HG03460 (cell line): ENCODE results near the gene OR10P1.

Experiments used
- ATAC-seq: cut with Tn5 transposase; IDR thresholded peaks from one replicate; pipeline ENCODE4 v1.9.1; 2021; ENCODE audit not compliant: unreplicated experiment

Gene OR10P1

DNA sequence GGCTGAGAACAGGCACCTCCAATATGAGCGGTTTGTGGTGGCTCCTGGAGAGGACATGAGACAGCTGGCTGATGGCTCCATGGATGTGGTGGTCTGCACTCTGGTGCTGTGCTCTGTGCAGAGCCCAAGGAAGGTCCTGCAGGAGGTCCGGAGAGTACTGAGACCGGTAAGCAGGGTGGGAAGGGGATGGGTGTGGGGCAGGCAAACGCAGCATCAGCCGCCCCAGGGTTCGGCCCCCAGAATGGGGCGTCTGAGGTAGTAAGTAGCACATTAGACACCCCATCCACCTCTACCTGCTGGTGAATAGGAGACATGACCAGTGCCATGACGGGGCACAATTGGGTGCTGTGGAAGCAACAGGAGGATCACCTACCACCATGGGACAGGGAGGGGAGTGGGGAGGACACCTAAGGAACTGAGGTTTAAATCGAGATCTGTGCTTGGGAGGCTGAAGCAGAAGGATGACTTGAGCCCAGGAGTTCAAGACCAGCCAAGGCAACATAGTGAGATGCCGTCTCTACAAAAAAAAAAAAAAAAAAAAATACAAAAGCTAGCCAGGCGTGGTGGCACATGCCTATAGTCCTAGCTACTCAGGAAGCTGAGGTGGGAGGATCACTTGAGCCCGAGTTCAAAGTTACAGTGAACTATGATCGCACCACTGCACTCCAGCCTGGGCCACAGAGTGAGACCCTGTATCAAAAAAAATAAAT lies 45.5 kb downstream of the OR10P1 start:
- ATAC-seq: no peak

DNA sequence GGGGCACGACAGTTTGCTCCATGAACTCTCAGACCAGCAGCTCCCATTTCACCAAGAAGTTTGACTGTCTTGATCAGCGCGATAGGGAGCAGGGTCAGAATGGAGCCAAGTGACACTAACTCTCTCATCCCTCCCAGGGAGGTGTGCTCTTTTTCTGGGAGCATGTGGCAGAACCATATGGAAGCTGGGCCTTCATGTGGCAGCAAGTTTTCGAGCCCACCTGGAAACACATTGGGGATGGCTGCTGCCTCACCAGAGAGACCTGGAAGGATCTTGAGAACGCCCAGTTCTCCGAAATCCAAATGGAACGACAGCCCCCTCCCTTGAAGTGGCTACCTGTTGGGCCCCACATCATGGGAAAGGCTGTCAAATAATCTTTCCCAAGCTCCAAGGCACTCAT lies 47.0 kb downstream of the OR10P1 start:
- ATAC-seq: no peak

DNA sequence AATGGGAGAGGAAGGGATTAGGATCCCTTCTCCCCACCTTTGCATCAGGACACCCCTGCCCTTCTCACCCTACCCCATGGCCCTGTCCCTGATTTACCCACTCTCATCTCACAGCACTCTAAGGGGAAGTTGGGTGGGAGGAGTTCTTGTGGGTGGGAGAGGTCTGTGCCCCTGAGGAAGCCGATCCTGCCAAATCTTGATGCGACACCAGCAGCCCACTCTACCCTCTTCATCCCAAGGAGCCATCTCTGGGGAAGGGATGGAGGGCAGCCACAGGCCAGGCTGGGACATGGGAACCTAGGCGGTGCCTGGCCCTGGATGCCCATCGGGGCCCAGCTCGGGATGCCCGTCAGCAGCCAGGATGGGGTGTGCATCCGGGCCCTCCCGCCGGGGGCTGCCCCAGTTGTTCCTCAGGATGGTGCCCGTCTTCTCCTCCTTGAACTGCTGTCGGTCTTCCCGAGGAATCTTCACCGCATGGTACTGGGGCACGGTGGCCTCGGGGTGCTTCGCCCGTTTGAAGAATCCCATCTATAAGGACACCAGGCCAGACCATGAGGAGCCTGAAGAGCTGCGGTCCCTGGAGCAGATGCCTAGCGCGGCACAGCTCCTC lies 48.2 kb downstream of the OR10P1 start:
- no peak for ATAC-seq

DNA sequence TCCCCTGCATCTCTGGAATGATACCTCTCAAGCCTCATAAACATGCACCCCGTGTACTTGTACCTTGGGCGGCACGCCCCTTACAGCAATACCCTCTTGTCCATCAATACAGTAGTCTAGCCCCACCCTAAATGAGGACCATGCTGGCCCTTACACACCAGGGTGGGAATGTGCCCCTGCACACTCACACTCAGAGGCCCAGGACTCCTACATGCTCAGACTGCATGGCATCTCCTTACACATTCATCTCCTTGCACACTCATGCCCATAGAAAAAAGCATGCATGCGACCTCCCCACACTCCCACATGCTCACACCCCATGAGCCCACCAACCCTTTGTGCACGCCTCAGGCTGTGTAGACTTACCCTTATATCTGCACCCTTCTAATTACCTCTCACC lies 49.0 kb downstream of the OR10P1 start:
- no peak for ATAC-seq

DNA sequence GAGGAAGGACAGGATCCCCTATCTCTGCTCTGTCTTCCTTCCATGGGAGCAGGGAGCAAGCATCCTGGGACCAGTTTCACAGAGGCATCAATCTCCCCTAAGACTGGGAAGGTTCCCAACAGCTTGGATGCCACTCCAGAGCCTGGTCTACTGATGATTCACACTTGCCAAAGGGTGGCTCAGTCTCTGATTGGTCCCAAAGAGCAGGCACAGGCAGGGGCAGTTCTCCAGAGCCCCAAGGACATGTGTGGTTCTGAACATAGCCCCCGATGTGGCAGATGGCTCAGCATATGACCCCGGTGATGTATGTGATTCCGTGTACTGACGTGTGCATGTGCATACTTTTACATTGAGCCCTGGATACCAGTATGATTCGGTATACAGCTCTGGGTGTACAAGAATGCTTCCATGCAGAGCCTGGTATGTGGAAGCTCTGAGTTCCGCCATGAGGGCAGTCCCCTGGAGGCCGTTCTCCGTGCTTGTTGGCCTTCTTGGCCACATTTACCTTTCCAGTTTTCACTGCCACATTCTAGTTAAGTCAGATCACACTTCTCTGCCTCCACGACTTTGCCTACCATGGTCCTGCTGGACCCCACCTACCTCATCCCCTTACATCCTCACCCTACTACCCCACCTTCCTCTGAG lies 49.8 kb downstream of the OR10P1 start:
- no peak for ATAC-seq
